ENCODE results near the gene GFRA1. TPM values are rescaled to one million over a fixed set of nuclear protein-coding genes. Genes with fewer than 3 reads are reported as not detected.

Gene GFRA1
- total RNA-seq, 4 donors from 2014 or later = 1.8 to 21.4 (median 12.1) TPM

GRCh38 chr10:116223289-116223688, 49.7 kb downstream of the GFRA1 start:
- Histone ChIP-seq H3K4me1 (no peaks in the 10 kb centered on the region), H3K4me3 (no peak overlapping the region), H3K9me3 (no peaks in the 10 kb centered on the region), H3K27me3 (no peaks in the 10 kb centered on the region), H3K36me3 (no peaks in the 10 kb centered on the region), H3K27ac (no peak overlapping the region)
- no peak for DNase-seq
- TF ChIP-seq CTCF (IDR thresholded peaks at IDR 0.05) (no peak), POLR2A (IDR thresholded peaks at IDR 0.05) (no peak)

GRCh38 chr10:116221053-116221452, 52.0 kb downstream of the GFRA1 start:
- DNase-seq = no peak
- Histone ChIP-seq H3K27ac (no peak overlapping the region), H3K27me3 (no peaks in the 10 kb centered on the region), H3K9me3 (no peaks in the 10 kb centered on the region), H3K36me3 (no peaks in the 10 kb centered on the region), H3K4me1 (no peaks in the 10 kb centered on the region), H3K4me3 (no peak overlapping the region)
- TF ChIP-seq CTCF (IDR thresholded peaks at IDR 0.05) (no peak), POLR2A (IDR thresholded peaks at IDR 0.05) (no peak)

GRCh38 chr10:116216676-116217075, 56.3 kb downstream of the GFRA1 start:
- H3K36me3 ChIP-seq = no peaks in the 10 kb centered on the region

GRCh38 chr10:116215651-116216050, 57.4 kb downstream of the GFRA1 start:
- no peaks in the 10 kb centered on the region for H3K36me3 ChIP-seq
- peaks cover 0 to 10% (median 0%) of the 10 kb centered on the region in 4 donors for H3K4me1 ChIP-seq
- no peak for DNase-seq
- no peak overlapping the region for H3K27ac ChIP-seq
- no peaks in the 10 kb centered on the region for H3K9me3 ChIP-seq
- no peak for TF ChIP-seq POLR2A (IDR thresholded peaks at IDR 0.05)
- no peak for TF ChIP-seq CTCF (IDR thresholded peaks at IDR 0.05)
- H3K27me3 ChIP-seq = no peaks in the 10 kb centered on the region
- H3K4me3 ChIP-seq = no peak overlapping the region

More at GRCh38 chr10:116216676-116217075, 56.3 kb downstream of the GFRA1 start:
- no peak overlapping the region for H3K4me3 ChIP-seq
- no peaks in the 10 kb centered on the region for H3K9me3 ChIP-seq
- no peak overlapping the region for H3K27ac ChIP-seq
- H3K27me3 ChIP-seq = no peaks in the 10 kb centered on the region
- no peak for DNase-seq
- TF ChIP-seq CTCF (IDR thresholded peaks at IDR 0.05) (no peak), POLR2A (IDR thresholded peaks at IDR 0.05) (no peak)
- H3K4me1 ChIP-seq = no peaks in the 10 kb centered on the region

GRCh38 chr10:116211682-116212081, 61.3 kb downstream of the GFRA1 start:
- H3K4me3 ChIP-seq = no peak overlapping the region
- H3K27ac ChIP-seq = no peak overlapping the region
- no peak for DNase-seq
- no peaks in the 10 kb centered on the region for H3K36me3 ChIP-seq
- H3K9me3 ChIP-seq = no peaks in the 10 kb centered on the region
- no peak for TF ChIP-seq POLR2A (IDR thresholded peaks at IDR 0.05)
- no peak for TF ChIP-seq CTCF (IDR thresholded peaks at IDR 0.05)
- peaks cover 0 to 11% (median 0%) of the 10 kb centered on the region in 4 donors for H3K4me1 ChIP-seq
- H3K27me3 ChIP-seq = no peaks in the 10 kb centered on the region

All from Peyer's patch (tissue), 4 donors.